MG63 (cell line): ENCODE results near the gene CHID1. TPM values are rescaled to one million over a fixed set of nuclear protein-coding genes. Genes with fewer than 3 reads are reported as not detected.

Experiments used
- DNase-seq: peaks from one replicate; pipeline ENCODE4 v3.0.0-alpha.2; 2020
- H3K27me3 ChIP-seq: fragments of 250-450 bp; sonication (Bioruptor Pico); 2 replicates; pipeline ENCODE4 v1.5.1; 2020; ENCODE audit warnings: mild to moderate bottlenecking, moderate library complexity
- H3K36me3 ChIP-seq: fragments of 250-450 bp; sonication (Bioruptor Pico); 2 replicates; pipeline ENCODE4 v1.5.1; 2020; ENCODE audit warnings: mild to moderate bottlenecking, moderate library complexity
- H3K4me3 ChIP-seq: fragments of 250-450 bp; sonication (Bioruptor Pico); 2 replicates; pipeline ENCODE4 v1.5.1; 2020; ENCODE audit warnings: mild to moderate bottlenecking, moderate library complexity
- H3K9me3 ChIP-seq: fragments of 250-450 bp; sonication (Bioruptor Pico); 2 replicates; pipeline ENCODE4 v1.5.1; 2020; ENCODE audit warnings: mild to moderate bottlenecking, moderate library complexity
- total RNA-seq: library from RNA; depleted of rRNA; stranded (reverse); fragments of >200 nt; shearing (Covaris generic); gene quantifications from 2 replicates; pipeline ENCODE4 v1.2.3, GENCODE V29; 2014; ENCODE audit warnings: low replicate concordance

Gene CHID1
- total RNA-seq, 1 experiment from 2014 or later = 139 TPM

GRCh38 chr11:898143-898511 is 12.5 kb downstream of the CHID1 start:
- H3K27me3 ChIP-seq = no peaks in the 10 kb centered on the region
- peaks cover 51% of the 10 kb centered on the region for H3K36me3 ChIP-seq
- H3K9me3 ChIP-seq = no peaks in the 10 kb centered on the region
- no peak overlapping the region for H3K4me3 ChIP-seq
- no peak for DNase-seq

- Histone ChIP-seq H3K27me3 (no peaks in the 10 kb centered on the region), H3K36me3 (peaks cover 46% of the 10 kb centered on the region), H3K4me3 (no peak overlapping the region), H3K9me3 (no peaks in the 10 kb centered on the region)
- DNase-seq = no peak
Observed at GRCh38 chr11:897253-898142, 13.1 kb downstream of the CHID1 start.

- no peak for DNase-seq
- H3K36me3 ChIP-seq = peaks cover 33% of the 10 kb centered on the region
- no peak overlapping the region for H3K4me3 ChIP-seq
- no peaks in the 10 kb centered on the region for H3K27me3 ChIP-seq
- no peaks in the 10 kb centered on the region for H3K9me3 ChIP-seq
Observed at GRCh38 chr11:895331-896110, 15.1 kb downstream of the CHID1 start.

GRCh38 chr11:894575-895201 is 15.9 kb downstream of the CHID1 start:
- no peak for DNase-seq
- H3K27me3 ChIP-seq = no peaks in the 10 kb centered on the region
- H3K4me3 ChIP-seq = no peak overlapping the region
- peaks cover 27% of the 10 kb centered on the region for H3K36me3 ChIP-seq
- H3K9me3 ChIP-seq = no peaks in the 10 kb centered on the region

GRCh38 chr11:893008-893654 is 17.5 kb downstream of the CHID1 start:
- Histone ChIP-seq H3K27me3 (no peaks in the 10 kb centered on the region), H3K4me3 (no peak overlapping the region), H3K9me3 (no peaks in the 10 kb centered on the region), H3K36me3 (peaks cover 14% of the 10 kb centered on the region)
- DNase-seq = no peak

GRCh38 chr11:890794-891540 is 19.6 kb downstream of the CHID1 start:
- no peak overlapping the region for H3K4me3 ChIP-seq
- DNase-seq = no peak
- H3K27me3 ChIP-seq = no peaks in the 10 kb centered on the region
- no peaks in the 10 kb centered on the region for H3K9me3 ChIP-seq
- H3K36me3 ChIP-seq = peaks cover 31% of the 10 kb centered on the region

- Histone ChIP-seq H3K27me3 (no peaks in the 10 kb centered on the region), H3K9me3 (no peaks in the 10 kb centered on the region), H3K4me3 (no peak overlapping the region), H3K36me3 (peaks cover 33% of the 10 kb centered on the region)
- DNase-seq = no peak
Observed at GRCh38 chr11:889687-890475, 20.7 kb downstream of the CHID1 start.

- Histone ChIP-seq H3K27me3 (no peaks in the 10 kb centered on the region), H3K9me3 (no peaks in the 10 kb centered on the region), H3K36me3 (peaks cover 33% of the 10 kb centered on the region), H3K4me3 (no peak overlapping the region)
- no peak for DNase-seq
Observed at GRCh38 chr11:889257-889656, 21.4 kb downstream of the CHID1 start.

- peaks cover 38% of the 10 kb centered on the region for H3K36me3 ChIP-seq
- no peaks in the 10 kb centered on the region for H3K9me3 ChIP-seq
Observed at GRCh38 chr11:888310-889212, 22.0 kb downstream of the CHID1 start.

GRCh38 chr11:887589-887988 is 23.0 kb downstream of the CHID1 start:
- Histone ChIP-seq H3K36me3 (peaks cover 43% of the 10 kb centered on the region), H3K9me3 (no peaks in the 10 kb centered on the region), H3K27me3 (no peaks in the 10 kb centered on the region), H3K4me3 (no peak overlapping the region)
- DNase-seq = no peak

More at GRCh38 chr11:888310-889212, 22.0 kb downstream of the CHID1 start:
- DNase-seq = no peak
- H3K4me3 ChIP-seq = no peak overlapping the region
- no peaks in the 10 kb centered on the region for H3K27me3 ChIP-seq

- H3K9me3 ChIP-seq = no peaks in the 10 kb centered on the region
- H3K36me3 ChIP-seq = peaks cover 43% of the 10 kb centered on the region
- H3K27me3 ChIP-seq = no peaks in the 10 kb centered on the region
- DNase-seq = no peak
- no peak overlapping the region for H3K4me3 ChIP-seq
Observed at GRCh38 chr11:886568-886967, 24.0 kb downstream of the CHID1 start.

- H3K36me3 ChIP-seq = peaks cover 54% of the 10 kb centered on the region
- DNase-seq = no peak
- H3K9me3 ChIP-seq = no peaks in the 10 kb centered on the region
- no peaks in the 10 kb centered on the region for H3K27me3 ChIP-seq
- H3K4me3 ChIP-seq = no peak overlapping the region
Observed at GRCh38 chr11:884578-885070, 26.0 kb downstream of the CHID1 start.

GRCh38 chr11:883527-883926 is 27.1 kb downstream of the CHID1 start:
- peaks cover 62% of the 10 kb centered on the region for H3K36me3 ChIP-seq

GRCh38 chr11:882596-882995 is 28.0 kb downstream of the CHID1 start:
- Histone ChIP-seq H3K9me3 (no peaks in the 10 kb centered on the region), H3K4me3 (no peak overlapping the region), H3K36me3 (peaks cover 56% of the 10 kb centered on the region), H3K27me3 (no peaks in the 10 kb centered on the region)
- no peak for DNase-seq

More at GRCh38 chr11:883527-883926, 27.1 kb downstream of the CHID1 start:
- Histone ChIP-seq H3K9me3 (no peaks in the 10 kb centered on the region), H3K27me3 (no peaks in the 10 kb centered on the region), H3K4me3 (no peak overlapping the region)
- no peak for DNase-seq
